ENCODE results near the gene FBLIM1. TPM values are rescaled to one million over a fixed set of nuclear protein-coding genes. Genes with fewer than 3 reads are reported as not detected.
A peak's percentile ranks its signal among the peaks of the same experiment; 100 is the strongest.

The FBLIM1 gene
- total and polyA plus RNA-seq, 9 donors = 17.3 to 41.4 (median 27.2) TPM

DNA sequence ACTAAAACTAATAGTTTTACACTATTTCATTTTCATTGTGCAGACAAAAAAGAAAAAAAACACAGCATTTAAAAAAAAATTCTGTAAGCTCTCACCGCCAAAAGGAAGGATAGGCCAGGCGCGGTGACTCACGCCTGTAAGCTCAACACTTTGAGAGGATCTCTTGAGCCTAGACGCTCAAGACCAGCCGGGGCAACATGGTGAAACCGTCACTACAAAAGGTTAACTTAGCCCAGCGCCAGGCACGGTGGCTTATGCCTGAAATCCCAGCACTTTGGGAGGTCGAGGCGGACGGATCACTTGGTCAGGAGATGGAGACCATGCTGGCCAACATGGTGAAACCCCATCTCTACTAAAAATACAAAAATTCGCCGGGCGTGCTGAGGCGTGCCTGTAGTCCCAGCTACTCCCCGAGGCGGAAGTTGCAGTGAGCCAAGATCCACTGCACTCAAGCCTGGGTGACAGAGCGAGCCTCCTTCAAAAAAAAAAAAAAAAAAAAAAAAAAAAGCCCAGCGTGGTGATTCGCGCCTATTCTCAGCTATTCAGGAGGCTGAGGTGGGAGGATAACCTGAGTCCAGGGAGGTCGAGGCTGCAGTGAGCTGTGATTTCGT, 74.6 kb downstream of the FBLIM1 start:
- H3K27me3 ChIP-seq (ENCODE audit: control insufficient read depth, insufficient read depth, low read length) = no peaks in the 10 kb centered on the region
- peaks cover 20% of the 10 kb centered on the region for H3K4me1 ChIP-seq (ENCODE audit: control insufficient read depth, insufficient read depth, low read length)
- no peaks in the 10 kb centered on the region for H3K9me3 ChIP-seq (replicated peaks; ENCODE audit: control insufficient read depth, low read depth, low read length)
- DNase-seq = peak; percentile 60
- peak overlapping the region; percentile 66 for H3K4me3 ChIP-seq (ENCODE audit: low read length)
- peak overlapping the region; percentile 100 for H3K27ac ChIP-seq (ENCODE audit: low read length)
- 60% methylated on average over 12 of the region's 24 CpGs for WGBS (ENCODE audit: insufficient coverage)
- H3K36me3 ChIP-seq (ENCODE audit: control insufficient read depth, insufficient read depth, low read length) = no peaks in the 10 kb centered on the region

DNA sequence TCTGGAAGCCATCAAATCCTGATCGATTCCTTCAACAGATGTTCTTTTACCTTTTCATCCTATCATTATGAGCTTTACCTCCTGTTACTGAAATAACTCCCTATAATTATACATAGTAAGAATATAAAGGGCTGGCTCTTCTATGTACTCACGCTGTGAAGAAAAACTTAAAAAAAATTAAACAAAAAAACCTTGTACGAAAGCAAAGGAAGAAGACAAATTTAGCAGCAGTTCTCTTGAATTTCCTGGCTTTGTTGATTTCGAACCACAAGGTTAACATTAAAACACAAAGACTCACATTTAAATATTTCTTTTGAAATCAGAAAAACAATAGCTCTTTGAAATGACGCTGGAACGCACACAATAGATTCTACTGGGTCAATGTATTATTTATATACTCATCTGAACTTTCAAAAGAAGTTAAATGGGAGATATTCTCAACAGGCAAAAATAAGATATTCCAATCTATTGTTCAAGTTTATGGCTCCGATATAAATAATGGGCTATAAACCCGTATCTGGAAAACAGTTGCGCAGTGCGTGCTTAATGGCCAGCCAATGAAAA, 75.3 kb downstream of the FBLIM1 start:
- H3K4me1 ChIP-seq (ENCODE audit: control insufficient read depth, insufficient read depth, low read length) = peaks cover 20% of the 10 kb centered on the region

DNA sequence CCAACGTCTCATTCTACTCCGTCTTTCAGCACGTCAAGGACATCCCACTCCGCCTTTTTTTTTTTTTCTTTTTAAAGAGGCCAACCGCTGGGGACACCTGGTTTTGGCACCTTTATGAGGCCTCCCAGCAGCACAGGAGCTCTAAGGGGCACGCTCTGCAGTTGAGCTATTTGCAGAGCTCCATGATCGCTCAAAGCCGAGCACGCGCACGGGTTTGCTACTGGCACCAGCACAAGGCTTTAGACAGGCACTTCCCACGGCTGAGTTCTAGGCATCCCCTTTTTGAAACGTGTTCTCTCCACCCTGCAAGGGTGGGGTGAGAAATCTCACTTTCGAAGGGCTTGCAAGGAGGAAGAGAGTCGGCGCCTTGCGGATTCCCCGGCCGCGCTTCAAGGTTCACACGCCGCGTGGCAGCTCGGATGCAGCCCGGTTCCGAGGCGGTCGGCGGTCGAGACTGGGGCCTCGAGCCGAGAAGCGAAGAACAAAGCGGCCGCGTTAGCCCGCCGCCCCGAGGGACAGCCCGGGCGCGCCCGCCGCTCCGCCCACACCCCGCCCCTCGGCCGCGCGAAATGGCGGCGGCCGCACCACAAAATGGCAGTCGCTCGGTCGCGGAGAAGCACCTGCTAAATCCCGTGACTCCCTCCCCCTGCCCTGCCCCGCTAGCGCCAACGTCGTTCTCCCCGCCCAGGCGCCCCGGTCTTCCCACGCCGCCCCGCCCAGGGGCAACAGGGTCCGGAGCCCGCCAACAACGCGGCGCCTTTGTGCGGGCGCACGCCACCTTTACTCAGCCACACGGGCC, 76.0 kb downstream of the FBLIM1 start:
- peaks cover 20% of the 10 kb centered on the region for H3K4me1 ChIP-seq (ENCODE audit: control insufficient read depth, insufficient read depth, low read length)
- no peaks in the 10 kb centered on the region for H3K9me3 ChIP-seq (replicated peaks; ENCODE audit: control insufficient read depth, low read depth, low read length)
- H3K27me3 ChIP-seq (ENCODE audit: control insufficient read depth, insufficient read depth, low read length) = no peaks in the 10 kb centered on the region
- peak overlapping the region; percentile 66 for H3K4me3 ChIP-seq (ENCODE audit: low read length)
- WGBS (ENCODE audit: insufficient coverage) = 0% methylated on average over 77 of the region's 77 CpGs
- peak overlapping the region; percentile 100 for H3K27ac ChIP-seq (ENCODE audit: low read length)
- DNase-seq = peak; percentile 98
- no peaks in the 10 kb centered on the region for H3K36me3 ChIP-seq (ENCODE audit: control insufficient read depth, insufficient read depth, low read length)

More for the DNA sequence above, 75.3 kb downstream of the FBLIM1 start:
- Histone ChIP-seq H3K27ac (ENCODE audit: low read length) (peak overlapping the region; percentile 100), H3K9me3 (replicated peaks; ENCODE audit: control insufficient read depth, low read depth, low read length) (no peaks in the 10 kb centered on the region), H3K36me3 (ENCODE audit: control insufficient read depth, insufficient read depth, low read length) (no peaks in the 10 kb centered on the region), H3K4me3 (ENCODE audit: low read length) (peak overlapping the region; percentile 66), H3K27me3 (ENCODE audit: control insufficient read depth, insufficient read depth, low read length) (no peaks in the 10 kb centered on the region)
- WGBS (ENCODE audit: insufficient coverage) = 0% methylated on average over 3 of the region's 10 CpGs
- peak; percentile 52 for DNase-seq

DNA sequence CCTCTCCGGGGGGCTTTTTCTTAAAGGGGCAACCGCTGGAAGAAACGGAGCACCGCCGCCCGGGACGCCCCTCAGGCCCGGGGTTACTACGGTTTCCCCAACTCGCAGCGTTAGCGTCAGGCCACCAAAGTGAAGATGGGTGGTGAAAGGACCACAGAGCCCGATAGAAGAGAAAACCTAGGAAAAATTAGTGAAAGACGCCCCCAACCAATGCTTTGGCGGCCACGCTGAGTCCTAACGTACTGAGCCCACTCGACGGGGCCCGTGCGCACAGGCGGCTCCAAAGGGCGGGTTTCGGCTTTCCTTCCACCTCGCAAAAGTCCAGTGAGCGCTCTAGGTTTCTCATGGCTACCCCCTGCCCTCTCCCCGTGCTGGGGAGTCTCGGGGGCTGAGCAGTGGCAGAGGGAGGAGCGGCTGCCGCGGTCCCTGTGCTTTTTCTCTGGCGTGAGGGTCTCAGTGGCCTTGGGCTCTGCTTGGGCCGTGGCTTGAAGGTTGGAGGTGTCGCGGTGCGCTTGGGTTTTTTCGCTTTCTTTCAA, 76.7 kb downstream of the FBLIM1 start:
- DNase-seq = no peak
- H3K36me3 ChIP-seq (ENCODE audit: control insufficient read depth, insufficient read depth, low read length) = no peaks in the 10 kb centered on the region
- peak overlapping the region; percentile 100 for H3K27ac ChIP-seq (ENCODE audit: low read length)
- H3K4me3 ChIP-seq (ENCODE audit: low read length) = peak overlapping the region; percentile 66
- H3K27me3 ChIP-seq (ENCODE audit: control insufficient read depth, insufficient read depth, low read length) = no peaks in the 10 kb centered on the region
- under 1% methylated on average over 36 of the region's 37 CpGs for WGBS (ENCODE audit: insufficient coverage)
- no peaks in the 10 kb centered on the region for H3K9me3 ChIP-seq (replicated peaks; ENCODE audit: control insufficient read depth, low read depth, low read length)
- peaks cover 20% of the 10 kb centered on the region for H3K4me1 ChIP-seq (ENCODE audit: control insufficient read depth, insufficient read depth, low read length)

DNA sequence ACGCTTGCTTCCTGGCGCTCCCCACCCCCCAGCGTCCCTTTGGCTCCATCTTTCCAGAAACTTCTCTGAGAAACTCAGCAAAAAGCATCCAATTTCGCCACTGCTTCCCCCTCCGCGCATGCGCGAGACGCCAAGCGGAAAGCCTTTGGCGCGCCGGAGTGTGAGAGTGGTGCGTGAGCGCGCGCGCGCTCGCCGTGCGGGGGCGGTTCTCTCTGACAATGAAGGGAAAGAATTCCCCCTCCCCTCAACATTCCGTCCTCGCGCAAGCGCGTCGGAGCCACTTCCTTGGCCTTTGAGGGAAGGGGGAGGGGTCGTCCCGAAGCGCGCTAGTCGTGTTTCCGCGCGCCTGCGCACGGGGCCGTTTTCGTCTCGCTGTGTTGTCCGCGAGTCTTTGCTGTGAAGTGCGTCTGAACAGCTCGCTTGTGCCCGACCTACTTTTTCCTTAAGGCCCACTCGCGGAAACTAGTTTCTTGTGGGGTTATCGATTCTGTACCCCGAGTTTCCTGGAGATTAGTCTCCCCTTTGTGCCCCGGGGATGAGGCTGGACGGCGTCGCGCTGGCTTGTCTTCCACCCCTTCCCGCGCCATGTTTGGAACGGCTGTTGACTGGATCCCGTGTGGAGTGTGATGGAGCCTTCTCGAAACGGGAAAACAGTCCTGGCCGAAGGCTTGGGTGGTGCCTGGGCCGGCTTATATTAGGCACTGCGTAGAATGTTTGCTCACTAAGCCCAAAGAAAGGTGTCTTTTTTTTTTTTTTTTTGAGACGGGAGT, 77.3 kb downstream of the FBLIM1 start:
- H3K4me1 ChIP-seq (ENCODE audit: control insufficient read depth, insufficient read depth, low read length) = peaks cover 20% of the 10 kb centered on the region
- no peaks in the 10 kb centered on the region for H3K9me3 ChIP-seq (replicated peaks; ENCODE audit: control insufficient read depth, low read depth, low read length)
- no peaks in the 10 kb centered on the region for H3K27me3 ChIP-seq (ENCODE audit: control insufficient read depth, insufficient read depth, low read length)
- H3K36me3 ChIP-seq (ENCODE audit: control insufficient read depth, insufficient read depth, low read length) = no peaks in the 10 kb centered on the region
- 5% methylated on average over 36 of the region's 66 CpGs for WGBS (ENCODE audit: insufficient coverage)
- peak overlapping the region; percentile 100 for H3K27ac ChIP-seq (ENCODE audit: low read length)
- DNase-seq = peak; percentile 100
- H3K4me3 ChIP-seq (ENCODE audit: low read length) = peak overlapping the region; percentile 66

Other genes with a start within 250 kb of the FBLIM1 start
- gene CASP9, start 234.6 kb upstream of the FBLIM1 start, total RNA-seq = 9.4 TPM
- 10 to 100 TPM; 15.1 to 21.4 (median 18.5) TPM for gene CASP9, start 234.6 kb upstream of the FBLIM1 start, polyA plus RNA-seq (ENCODE audit: insufficient read depth in 1 of 8, insufficient read length in 8 of 8, low replicate concordance in 1 of 8)
- gene DNAJC16, start 231.9 kb upstream of the FBLIM1 start, total RNA-seq = 10.7 TPM
- gene DNAJC16, start 231.9 kb upstream of the FBLIM1 start, polyA plus RNA-seq (ENCODE audit: insufficient read depth in 1 of 8, insufficient read length in 8 of 8, low replicate concordance in 1 of 8) = 10 to 100 TPM; 10.6 to 16.5 (median 13.1) TPM
- gene AGMAT, start 173.7 kb upstream of the FBLIM1 start, total RNA-seq = 4.3 TPM
- 1 to 10 TPM; 1.4 to 5.1 (median 2.6) TPM for gene AGMAT, start 173.7 kb upstream of the FBLIM1 start, polyA plus RNA-seq (ENCODE audit: insufficient read depth in 1 of 8, insufficient read length in 8 of 8, low replicate concordance in 1 of 8)
- 20.6 TPM for gene DDI2, start 141.3 kb upstream of the FBLIM1 start, total RNA-seq
- 10 to 100 TPM; 12.3 to 24.1 (median 18.2) TPM for gene DDI2, start 141.3 kb upstream of the FBLIM1 start, polyA plus RNA-seq (ENCODE audit: insufficient read depth in 1 of 8, insufficient read length in 8 of 8, low replicate concordance in 1 of 8)
- 29.9 TPM for gene PLEKHM2, start 74.5 kb upstream of the FBLIM1 start, total RNA-seq
- 10 to 100 TPM; 40.2 to 55.6 (median 51.1) TPM for gene PLEKHM2, start 74.5 kb upstream of the FBLIM1 start, polyA plus RNA-seq (ENCODE audit: insufficient read depth in 1 of 8, insufficient read length in 8 of 8, low replicate concordance in 1 of 8)
- 5.8 TPM for gene SLC25A34, start 22.5 kb upstream of the FBLIM1 start, total RNA-seq
- gene SLC25A34, start 22.5 kb upstream of the FBLIM1 start, polyA plus RNA-seq (ENCODE audit: insufficient read depth in 1 of 8, insufficient read length in 8 of 8, low replicate concordance in 1 of 8) = 1 to 10 TPM; 3.6 to 7.4 (median 5.7) TPM
- gene TMEM82, start 16.3 kb upstream of the FBLIM1 start, total RNA-seq = not detected
- gene TMEM82, start 16.3 kb upstream of the FBLIM1 start, polyA plus RNA-seq (ENCODE audit: insufficient read depth in 1 of 8, insufficient read length in 8 of 8, low replicate concordance in 1 of 8) = 1 to 10 TPM in 1 of 8 donors, under 1 TPM in 1, not detected in 6; 0.17 to 1.4 TPM
- gene UQCRHL, start 48.9 kb downstream of the FBLIM1 start, total RNA-seq = 8.6 TPM
- 1 to 10 TPM in 4 of 8 donors, under 1 TPM in 4; 0.52 to 2.2 (median 1.1) TPM for gene UQCRHL, start 48.9 kb downstream of the FBLIM1 start, polyA plus RNA-seq (ENCODE audit: insufficient read depth in 1 of 8, insufficient read length in 8 of 8, low replicate concordance in 1 of 8)
- 22.8 TPM for gene SPEN, start 88.9 kb downstream of the FBLIM1 start, total RNA-seq
- gene SPEN, start 88.9 kb downstream of the FBLIM1 start, polyA plus RNA-seq (ENCODE audit: insufficient read depth in 1 of 8, insufficient read length in 8 of 8, low replicate concordance in 1 of 8) = 10 to 100 TPM; 30.6 to 44.3 (median 35.5) TPM
- gene ZBTB17, start 217.3 kb downstream of the FBLIM1 start, total RNA-seq = 27.4 TPM
- 10 to 100 TPM; 23.8 to 29.1 (median 25.8) TPM for gene ZBTB17, start 217.3 kb downstream of the FBLIM1 start, polyA plus RNA-seq (ENCODE audit: insufficient read depth in 1 of 8, insufficient read length in 8 of 8, low replicate concordance in 1 of 8)
- gene SRARP, start 245.4 kb downstream of the FBLIM1 start, total RNA-seq = not detected
- under 1 TPM in 2 of 8 donors, not detected in 6; 0.08 to 0.10 TPM for gene SRARP, start 245.4 kb downstream of the FBLIM1 start, polyA plus RNA-seq (ENCODE audit: insufficient read depth in 1 of 8, insufficient read length in 8 of 8, low replicate concordance in 1 of 8)